Activated naive CD4-positive, alpha-beta T cell treated with anti-CD3 and anti-CD28 coated beads, Interleukin-2, amount 50 U/mL, for 16 hours (primary cell): ENCODE results near the gene MKNK2.
A peak's percentile ranks its signal among the peaks of the same experiment; 100 is the strongest.

Source experiments
- DNase-seq: peaks from one replicate; pipeline ENCODE4 v3.0.0-alpha.2; 2020

MKNK2 gene

DNA sequence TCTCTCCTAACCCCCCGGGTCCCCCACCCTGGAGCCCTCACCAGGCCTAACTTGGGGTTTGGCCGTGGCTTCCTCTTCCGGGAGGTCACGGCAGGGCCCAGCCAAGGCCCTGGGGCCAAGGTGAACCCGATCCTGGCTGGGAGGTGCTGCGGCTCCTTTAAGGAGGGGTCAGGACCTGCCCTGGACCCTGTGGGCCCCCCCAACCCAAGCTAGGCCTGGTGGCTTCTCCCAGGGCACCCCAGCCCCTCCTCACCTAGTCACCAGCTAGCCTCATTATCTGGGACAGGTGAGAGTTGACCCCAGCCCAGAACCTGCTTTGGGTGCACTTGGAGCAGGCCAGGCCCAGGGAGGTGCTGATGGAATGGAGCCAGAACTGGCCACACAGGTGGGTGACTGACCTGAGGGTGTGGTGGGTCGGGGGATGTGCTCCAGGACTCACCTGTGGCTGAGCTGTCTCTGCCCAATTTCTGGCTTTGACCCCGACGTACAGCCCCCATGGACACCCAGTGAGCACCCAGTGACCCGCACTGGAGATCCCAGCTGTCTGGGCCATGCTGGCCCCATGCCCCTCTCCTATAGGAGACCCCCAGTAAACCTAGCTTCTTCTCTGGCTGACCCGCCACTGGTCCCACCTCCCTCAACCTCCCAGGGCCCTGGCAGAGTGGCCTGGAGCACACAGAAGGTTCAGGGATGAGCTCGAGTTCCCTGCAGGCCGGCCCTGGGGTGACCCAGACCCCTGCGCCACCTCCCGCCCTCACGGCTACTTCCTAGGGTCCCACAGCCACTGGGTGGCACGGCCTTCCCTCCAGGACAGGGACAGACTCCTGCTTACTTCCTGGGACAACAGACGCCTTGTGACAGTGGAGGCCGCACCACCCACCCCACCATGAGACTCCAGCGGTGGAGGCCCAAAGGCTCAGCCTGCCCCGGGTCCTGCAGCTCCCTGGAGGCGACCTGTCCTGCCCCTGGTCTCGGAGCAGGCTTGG is 6.7 kb upstream of the MKNK2 start:
- DNase-seq: no peak

DNA sequence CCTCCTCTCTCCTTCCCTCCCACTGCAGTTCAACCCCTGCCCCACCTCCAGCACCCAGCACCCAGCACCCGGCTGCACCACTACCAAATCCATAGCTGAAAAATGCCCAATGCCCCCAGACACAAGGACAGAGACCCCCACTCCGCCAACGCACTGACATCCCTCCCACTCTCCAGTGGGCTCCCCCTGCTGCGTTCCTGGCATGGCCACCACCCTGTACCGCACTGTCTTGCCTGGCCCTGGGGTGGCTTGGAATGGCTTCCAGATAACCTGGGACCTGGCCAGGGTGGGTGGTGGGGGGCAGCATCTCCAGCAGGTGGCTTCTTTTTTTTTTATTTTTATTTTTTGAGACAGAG is 5.8 kb upstream of the MKNK2 start:
- no peak for DNase-seq

DNA sequence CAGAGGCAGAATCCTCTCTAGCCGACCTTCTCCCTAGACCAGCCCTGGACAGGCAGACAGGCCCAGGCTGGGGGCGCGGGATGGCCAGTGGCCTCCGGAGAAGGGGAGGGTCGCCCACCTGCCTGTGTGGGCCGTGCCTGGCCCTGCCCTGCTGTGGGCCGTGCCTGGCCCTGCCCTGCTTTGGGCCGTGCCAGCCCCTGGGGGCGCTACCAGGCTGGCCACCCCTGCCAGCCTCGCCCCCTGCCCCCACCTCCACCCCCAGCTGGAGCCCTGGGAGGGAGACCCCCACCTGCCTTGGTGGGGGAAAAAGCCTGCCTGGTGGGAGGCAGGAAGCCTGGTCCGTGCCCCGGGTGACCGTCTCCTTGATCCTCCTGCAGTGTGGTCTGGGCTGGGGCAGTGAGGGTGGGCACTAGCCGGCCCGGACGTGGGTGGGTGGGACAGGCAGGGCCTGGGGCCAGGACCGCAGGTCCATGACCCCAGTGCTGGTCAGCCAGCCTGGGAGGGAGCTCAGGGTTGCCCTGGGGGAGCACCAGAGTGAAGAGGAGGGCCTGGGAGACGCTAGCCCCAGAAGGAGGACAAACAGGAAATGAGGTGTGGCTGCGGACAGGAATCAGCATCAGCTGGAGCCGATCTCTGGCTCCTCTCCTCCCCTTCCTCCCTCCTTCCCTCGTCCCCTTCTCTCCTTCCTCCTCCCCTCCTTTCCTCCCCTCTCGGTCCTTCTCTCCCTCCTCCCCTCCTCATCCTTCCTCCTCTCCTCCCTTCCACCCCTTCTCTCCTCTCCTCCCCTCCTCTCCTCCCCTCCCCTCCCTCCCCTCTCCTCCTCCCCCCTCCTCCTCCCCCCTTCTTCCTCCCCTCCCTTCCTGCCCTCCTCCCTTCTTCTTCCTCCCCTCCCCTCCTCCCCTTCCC is 5.1 kb upstream of the MKNK2 start:
- DNase-seq: no peak

GRCh38 chr19:2054763-2055162 is 3.7 kb upstream of the MKNK2 start:
- DNase-seq: no peak

DNA sequence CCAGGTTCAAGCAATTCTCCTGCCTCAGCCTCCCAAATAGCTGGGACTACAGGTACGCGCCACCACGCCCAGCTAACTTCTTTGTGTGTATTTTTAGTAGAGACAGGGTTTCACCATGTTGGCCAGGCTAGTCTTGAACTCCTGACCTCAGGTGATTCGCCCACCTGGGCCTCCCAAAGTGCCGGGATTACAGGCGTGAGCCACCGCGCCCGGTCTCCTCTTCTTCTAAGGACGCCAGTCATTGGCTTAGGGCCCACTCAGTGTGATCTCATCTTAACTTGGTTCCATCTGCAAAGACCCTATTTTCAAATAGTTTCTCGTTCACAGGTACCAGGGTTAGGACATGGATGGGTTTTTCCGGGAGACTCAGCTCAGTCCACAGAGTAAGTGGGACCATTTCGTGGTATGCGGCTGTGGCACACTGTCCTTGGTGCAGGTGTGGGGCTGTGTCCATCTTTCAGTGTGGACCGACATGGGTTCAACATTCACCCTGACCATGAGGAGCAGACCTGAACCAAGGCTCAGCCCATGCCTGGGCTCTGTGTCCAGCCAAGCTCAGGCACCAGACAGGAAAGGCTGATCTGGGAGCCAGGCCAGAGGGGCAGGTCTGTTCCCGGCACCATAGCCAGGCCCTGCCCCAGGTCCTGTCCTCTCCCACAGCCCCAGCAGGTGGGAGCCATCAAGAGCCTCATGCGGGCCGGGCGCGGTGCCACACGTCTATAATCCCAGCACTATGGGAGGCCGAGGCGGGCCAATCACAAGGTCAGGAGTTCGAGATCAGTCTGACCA is 2.8 kb upstream of the MKNK2 start:
- no peak for DNase-seq

GRCh38 chr19:2051773-2052704 is 995 bp upstream of the MKNK2 start:
- peak; percentile 58 for DNase-seq

GRCh38 chr19:2050349-2050990 is 574 bp downstream of the MKNK2 start:
- DNase-seq: no peak

GRCh38 chr19:2049741-2050348 is 1.2 kb downstream of the MKNK2 start:
- DNase-seq: peak; percentile 58

GRCh38 chr19:2048959-2049740 is 1.9 kb downstream of the MKNK2 start:
- no peak for DNase-seq

DNA sequence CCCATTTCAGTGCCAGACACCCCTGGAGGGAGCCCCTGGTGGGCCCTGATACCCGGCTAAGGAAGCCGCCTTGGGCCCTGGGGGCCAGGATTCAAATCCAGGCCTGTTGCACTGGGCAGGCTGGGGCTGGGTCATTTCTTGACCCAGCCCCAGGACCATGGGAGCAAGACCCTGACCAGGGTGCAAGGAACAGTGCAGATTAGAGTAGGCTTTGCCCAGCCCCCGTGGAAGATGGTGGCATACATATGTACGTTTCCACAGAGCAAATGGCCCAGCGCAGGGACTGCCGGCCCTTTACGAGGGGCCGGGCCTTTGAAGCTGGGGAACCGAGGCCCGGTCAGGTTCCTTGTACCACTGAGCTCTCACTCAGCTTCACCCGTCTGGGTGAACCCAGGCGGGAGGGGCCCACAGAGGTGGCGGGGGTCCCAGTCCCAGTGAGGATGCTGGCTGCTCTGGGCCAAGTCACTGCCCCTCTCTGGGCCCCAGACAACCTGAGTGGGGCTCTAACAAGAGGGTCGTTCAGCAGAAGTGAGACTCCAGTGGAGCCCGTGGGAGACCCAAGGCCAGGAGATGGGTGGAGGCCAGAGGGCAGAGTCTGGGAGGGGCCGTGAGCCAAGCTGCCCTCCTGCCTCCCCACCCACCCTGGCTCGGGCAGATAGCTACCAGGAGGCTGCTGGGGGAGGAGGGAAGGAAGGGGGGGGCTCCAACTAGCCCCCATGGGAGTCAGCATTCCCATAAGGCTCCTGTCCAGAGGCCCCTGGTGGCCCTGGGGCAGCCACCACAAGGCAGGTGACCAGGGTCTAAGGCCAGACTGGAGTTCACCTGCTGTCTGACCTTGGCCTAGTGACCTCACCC is 2.7 kb downstream of the MKNK2 start:
- DNase-seq: no peak

DNA sequence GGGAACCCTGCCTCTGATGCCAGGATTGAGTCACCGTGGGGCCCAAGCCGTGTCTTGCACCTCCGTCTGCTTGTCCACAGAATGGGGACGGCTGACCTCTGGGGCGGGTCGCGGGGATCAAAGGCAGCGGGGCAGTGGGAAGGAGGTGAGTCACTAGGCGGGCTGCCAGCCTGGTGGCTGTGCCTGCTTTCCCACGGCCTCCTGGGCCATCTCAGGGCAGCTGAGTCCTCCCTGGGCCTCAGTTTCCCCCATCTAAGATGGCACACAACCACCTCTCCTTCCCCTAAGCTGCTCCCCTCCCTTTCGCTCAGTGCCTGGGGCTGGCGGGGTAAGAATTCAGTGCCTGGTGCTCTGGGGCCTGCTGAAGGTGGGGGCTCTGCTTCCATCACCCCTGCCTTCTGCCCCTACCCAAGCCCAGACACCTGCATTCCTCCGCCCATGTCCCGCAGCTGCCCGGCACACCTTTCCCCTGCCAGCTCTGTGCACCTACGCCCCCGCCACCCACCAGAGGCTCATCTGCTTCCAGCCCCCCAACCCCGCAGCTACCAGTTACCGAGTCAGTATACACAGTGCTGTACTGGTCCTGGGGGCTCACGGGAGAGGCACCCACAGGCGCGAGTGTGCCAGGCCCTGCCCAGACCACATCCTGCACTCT is 3.5 kb downstream of the MKNK2 start:
- DNase-seq: no peak

GRCh38 chr19:2047076-2047448 is 4.0 kb downstream of the MKNK2 start:
- no peak for DNase-seq

DNA sequence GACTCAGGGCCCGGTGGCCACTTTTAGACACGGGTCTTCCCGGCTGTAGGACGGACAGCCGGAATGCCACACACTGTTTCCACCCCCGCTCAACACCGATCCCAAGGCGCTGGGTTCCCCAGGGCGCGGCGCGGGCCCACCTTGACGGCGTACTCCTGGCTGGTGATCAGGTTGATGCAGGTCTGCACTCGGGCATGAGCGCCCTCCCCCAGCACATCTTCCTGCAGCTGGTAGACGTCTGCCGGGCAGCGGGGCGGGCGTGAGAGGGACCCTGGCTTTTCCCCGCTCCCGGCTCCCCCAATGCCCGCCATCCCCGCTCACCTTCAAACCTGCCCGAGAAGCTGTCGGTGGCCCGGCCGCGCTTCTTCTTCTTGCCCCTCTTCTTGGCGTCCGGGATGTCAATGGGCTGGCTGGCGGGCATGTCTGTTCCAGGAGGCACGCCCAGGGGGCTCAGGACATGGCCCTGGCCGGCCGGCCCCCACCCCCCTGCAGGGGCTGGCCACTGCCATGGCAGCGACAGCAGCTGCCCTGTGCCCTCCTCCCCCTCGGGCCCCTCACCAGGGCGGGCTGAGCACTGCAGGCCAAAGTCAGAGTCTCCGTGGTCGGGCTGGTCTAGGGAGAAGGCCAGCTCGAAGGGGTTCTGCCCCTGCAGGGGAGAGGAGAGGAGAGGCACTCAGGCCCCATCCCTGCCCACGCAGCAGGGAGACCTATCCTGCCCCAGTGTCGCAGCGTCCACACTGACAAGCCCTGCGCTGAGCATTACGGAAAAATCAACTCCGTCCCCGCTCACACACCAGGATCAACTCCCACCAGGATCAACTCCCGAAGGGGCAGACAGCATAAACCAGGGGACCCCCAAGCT is 4.8 kb downstream of the MKNK2 start:
- DNase-seq: no peak

DNA sequence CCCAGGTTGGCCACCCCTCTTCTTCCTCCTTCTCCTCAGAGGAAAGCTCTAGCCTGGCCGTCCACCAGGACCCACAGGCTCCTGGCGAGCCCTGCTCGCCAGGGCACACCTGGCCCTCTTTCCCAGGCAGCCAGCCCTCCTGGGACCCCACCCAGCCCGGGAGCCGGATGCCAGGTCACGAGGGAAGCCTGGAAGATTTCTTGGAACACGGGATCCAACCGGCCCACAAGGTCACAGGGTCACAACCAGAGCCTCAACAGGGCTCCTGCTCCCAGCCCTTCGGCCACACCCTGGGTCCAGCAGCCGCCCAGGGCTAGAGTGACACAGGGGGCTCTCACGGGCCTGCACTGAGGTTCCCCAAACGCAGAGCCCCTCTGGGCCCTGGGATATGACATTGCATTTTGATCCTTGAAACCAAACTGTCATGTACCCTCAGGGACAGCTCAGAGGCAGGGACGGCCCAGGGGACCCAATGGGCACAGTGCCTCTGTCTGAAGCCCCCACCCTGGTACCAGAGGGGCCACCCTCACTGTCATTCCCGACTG is 5.5 kb downstream of the MKNK2 start:
- DNase-seq: no peak

- no peak for DNase-seq
Observed at GRCh38 chr19:2044709-2045500, 6.1 kb downstream of the MKNK2 start.
